ENCODE measurements around the gene CFAP90.

CFAP90 gene

GRCh38 chr5:7828269-7828668, 22.7 kb downstream of the CFAP90 start:
- Histone ChIP-seq H3K4me3 (ENCODE audit: insufficient read depth, low read length, poor library complexity, severe bottlenecking) (no peak overlapping the region), H3K9ac (ENCODE audit: low read length) (no peak overlapping the region), H2AFZ (ENCODE audit: low read depth, low read length, severe bottlenecking) (no peak overlapping the region), H3K4me2 (ENCODE audit: low read depth, low read length, poor library complexity, severe bottlenecking) (no peak overlapping the region), H3F3A (ENCODE audit: insufficient read depth) (no peaks in the 10 kb centered on the region), H4K20me1 (ENCODE audit: low read depth, low read length) (no peaks in the 10 kb centered on the region), H3K9me3 (ENCODE audit: insufficient read depth, low read length) (no peaks in the 10 kb centered on the region), H3K27ac (ENCODE audit: low read depth, low read length) (no peak overlapping the region), H3K27me3 (ENCODE audit: low read length) (no peaks in the 10 kb centered on the region), H3K9me2 (replicated peaks; ENCODE audit: insufficient read depth, low read length) (no peaks in the 10 kb centered on the region), H3K79me2 (ENCODE audit: insufficient read depth, low read length) (no peaks in the 10 kb centered on the region), H3K36me3 (ENCODE audit: low read length) (no peaks in the 10 kb centered on the region)
- TF ChIP-seq CTCF (IDR thresholded peaks at IDR 0.05; ENCODE audit: insufficient read depth, low read length, poor library complexity, severe bottlenecking) (no peak), EZH2phosphoT487 (conservative IDR thresholded peaks at IDR 0.05; ENCODE audit: low read length) (no peak)

- no peaks in the 10 kb centered on the region for H3K9me3 ChIP-seq (ENCODE audit: insufficient read depth, low read length)
- no peaks in the 10 kb centered on the region for H4K20me1 ChIP-seq (ENCODE audit: low read depth, low read length)
- no peak overlapping the region for H2AFZ ChIP-seq (ENCODE audit: low read depth, low read length, severe bottlenecking)
- H3F3A ChIP-seq (ENCODE audit: insufficient read depth), result no peaks in the 10 kb centered on the region
- no peak overlapping the region for H3K4me3 ChIP-seq (ENCODE audit: insufficient read depth, low read length, poor library complexity, severe bottlenecking)
- no peaks in the 10 kb centered on the region for H3K79me2 ChIP-seq (ENCODE audit: insufficient read depth, low read length)
- no peaks in the 10 kb centered on the region for H3K27me3 ChIP-seq (ENCODE audit: low read length)
- H3K36me3 ChIP-seq (ENCODE audit: low read length), result no peaks in the 10 kb centered on the region
- no peak overlapping the region for H3K4me2 ChIP-seq (ENCODE audit: low read depth, low read length, poor library complexity, severe bottlenecking)
- H3K9me2 ChIP-seq (replicated peaks; ENCODE audit: insufficient read depth, low read length), result no peaks in the 10 kb centered on the region
- H3K27ac ChIP-seq (ENCODE audit: low read depth, low read length), result no peak overlapping the region
- H3K9ac ChIP-seq (ENCODE audit: low read length), result no peak overlapping the region
- TF ChIP-seq EZH2phosphoT487 (conservative IDR thresholded peaks at IDR 0.05; ENCODE audit: low read length) (no peak), CTCF (IDR thresholded peaks at IDR 0.05; ENCODE audit: insufficient read depth, low read length, poor library complexity, severe bottlenecking) (no peak)
Measured at GRCh38 chr5:7827610-7828009, 23.3 kb downstream of the CFAP90 start.

- no peaks in the 10 kb centered on the region for H3F3A ChIP-seq (ENCODE audit: insufficient read depth)
- no peaks in the 10 kb centered on the region for H3K9me2 ChIP-seq (replicated peaks; ENCODE audit: insufficient read depth, low read length)
- no peaks in the 10 kb centered on the region for H3K36me3 ChIP-seq (ENCODE audit: low read length)
- H3K4me2 ChIP-seq (ENCODE audit: low read depth, low read length, poor library complexity, severe bottlenecking), result no peak overlapping the region
- no peak overlapping the region for H3K4me3 ChIP-seq (ENCODE audit: insufficient read depth, low read length, poor library complexity, severe bottlenecking)
- no peak overlapping the region for H3K27ac ChIP-seq (ENCODE audit: low read depth, low read length)
- no peak overlapping the region for H3K9ac ChIP-seq (ENCODE audit: low read length)
- no peaks in the 10 kb centered on the region for H3K79me2 ChIP-seq (ENCODE audit: insufficient read depth, low read length)
- no peaks in the 10 kb centered on the region for H4K20me1 ChIP-seq (ENCODE audit: low read depth, low read length)
- no peak overlapping the region for H2AFZ ChIP-seq (ENCODE audit: low read depth, low read length, severe bottlenecking)
- H3K27me3 ChIP-seq (ENCODE audit: low read length), result no peaks in the 10 kb centered on the region
- TF ChIP-seq EZH2phosphoT487 (conservative IDR thresholded peaks at IDR 0.05; ENCODE audit: low read length), result no peak
- no peak for TF ChIP-seq CTCF (IDR thresholded peaks at IDR 0.05; ENCODE audit: insufficient read depth, low read length, poor library complexity, severe bottlenecking)
- no peaks in the 10 kb centered on the region for H3K9me3 ChIP-seq (ENCODE audit: insufficient read depth, low read length)
Measured at GRCh38 chr5:7825630-7826029, 25.3 kb downstream of the CFAP90 start.
